ENCODE data around the gene MAP7D1.

Gene MAP7D1

GRCh38 chr1:36155408-36156328 lies at the start of gene MAP7D1:
TSS of gene MAP7D1 (plus strand) at chr1:36156160. CDS start at chr1:36156418, 258 bp downstream.
- no peak for TF ChIP-seq CTCF (IDR thresholded peaks at IDR 0.05)

GRCh38 chr1:36106269-36106668 lies 49.7 kb upstream of the MAP7D1 start:
- no peak for TF ChIP-seq CTCF (IDR thresholded peaks at IDR 0.05)

GRCh38 chr1:36107394-36107793 lies 48.6 kb upstream of the MAP7D1 start:
- TF ChIP-seq CTCF (IDR thresholded peaks at IDR 0.05), result no peak

- no peak for TF ChIP-seq CTCF (IDR thresholded peaks at IDR 0.05)
Measured at GRCh38 chr1:36108314-36108713, 47.6 kb upstream of the MAP7D1 start.

- no peak for TF ChIP-seq CTCF (IDR thresholded peaks at IDR 0.05)
Measured at GRCh38 chr1:36109041-36109679, 46.8 kb upstream of the MAP7D1 start.

- TF ChIP-seq CTCF (IDR thresholded peaks at IDR 0.05), result no peak
Measured at GRCh38 chr1:36111151-36111550, 44.8 kb upstream of the MAP7D1 start.

- TF ChIP-seq CTCF (IDR thresholded peaks at IDR 0.05), result no peak
Measured at GRCh38 chr1:36112823-36113222, 43.1 kb upstream of the MAP7D1 start.
